Measurements from ENCODE around the gene CACNA1E. TPM values are rescaled to one million over a fixed set of nuclear protein-coding genes. Genes with fewer than 3 reads are reported as not detected.

Gene CACNA1E
- total RNA-seq, 1 donor from 2014 or later: not detected

DNA sequence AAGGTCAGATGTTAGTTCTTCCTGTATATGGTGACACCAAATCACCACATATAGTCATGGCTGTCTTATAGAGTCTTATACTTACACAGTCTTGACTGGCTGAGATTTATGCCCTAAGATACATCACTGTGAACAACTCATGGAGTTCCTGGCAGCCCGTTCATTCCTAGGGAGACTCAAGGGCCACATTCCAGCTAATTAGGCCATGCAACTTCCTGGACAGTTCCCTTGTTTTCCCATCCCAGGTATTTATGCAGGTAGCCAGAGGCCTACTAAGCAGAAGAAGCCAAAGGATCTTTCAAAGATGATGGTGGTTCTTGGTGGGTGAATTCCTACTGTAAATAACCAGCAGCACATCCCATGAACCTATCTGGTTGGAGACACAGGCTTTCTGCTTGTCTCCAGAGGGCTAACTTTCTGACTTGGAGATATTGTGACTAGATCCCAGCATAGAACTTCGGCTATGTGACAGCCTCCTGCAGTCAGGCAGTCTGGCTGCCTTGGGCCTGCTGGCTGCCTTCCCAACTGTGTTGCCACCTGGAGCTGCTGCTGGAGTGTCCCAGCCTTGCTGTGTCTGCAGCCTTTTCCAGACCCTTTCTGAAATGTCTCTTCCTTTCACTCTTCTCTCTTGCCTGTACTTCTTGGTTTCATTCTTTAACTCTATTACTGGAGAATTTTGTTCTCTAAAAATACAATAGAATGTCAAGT, 283.8 kb downstream of the CACNA1E start:
- no peak for DNase-seq (ENCODE audit: low read depth, low spot score)

GRCh38 chr1:181768211-181768929, 285.1 kb downstream of the CACNA1E start:
- DNase-seq (ENCODE audit: low read depth, low spot score): no peak

DNA sequence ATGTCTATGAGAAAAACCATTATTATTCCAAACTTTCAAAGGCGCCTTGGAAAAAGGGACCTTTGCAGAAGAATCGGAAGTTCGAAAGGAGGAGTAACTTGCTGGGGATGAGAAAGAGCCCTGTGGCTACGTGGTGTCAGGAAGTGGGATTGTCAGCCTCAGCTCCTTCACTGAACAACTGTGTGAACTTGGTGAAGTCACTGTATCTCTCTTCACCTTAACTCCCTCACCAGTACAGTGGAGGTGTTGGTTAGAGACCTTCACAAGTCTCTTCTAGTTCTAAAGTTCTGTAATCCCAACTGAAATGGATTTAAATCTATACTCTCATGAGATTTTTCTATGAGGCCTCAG, 285.6 kb downstream of the CACNA1E start:
- DNase-seq (ENCODE audit: low read depth, low spot score): no peak

GRCh38 chr1:181769846-181770245, 286.5 kb downstream of the CACNA1E start:
- no peak for DNase-seq (ENCODE audit: low read depth, low spot score)

DNA sequence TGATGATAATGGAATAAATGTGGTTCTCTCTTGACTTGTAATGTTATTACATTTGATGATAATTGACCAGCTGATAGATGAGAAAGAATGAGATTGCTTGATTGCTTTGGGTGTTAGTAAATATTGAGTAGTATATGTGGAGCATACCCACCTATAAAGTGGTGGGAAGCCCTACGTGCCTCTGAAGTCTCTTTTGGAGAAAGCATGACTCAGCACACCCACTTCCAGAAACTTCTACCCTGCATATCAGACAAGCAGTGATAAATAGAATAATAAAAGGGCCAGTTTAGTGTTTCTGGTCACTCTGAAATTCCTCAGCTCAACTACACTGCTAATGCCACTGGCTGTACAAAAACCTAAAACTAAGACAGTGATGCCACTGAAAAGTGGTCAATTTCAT, 289.4 kb downstream of the CACNA1E start:
- DNase-seq (ENCODE audit: low read depth, low spot score): no peak

DNA sequence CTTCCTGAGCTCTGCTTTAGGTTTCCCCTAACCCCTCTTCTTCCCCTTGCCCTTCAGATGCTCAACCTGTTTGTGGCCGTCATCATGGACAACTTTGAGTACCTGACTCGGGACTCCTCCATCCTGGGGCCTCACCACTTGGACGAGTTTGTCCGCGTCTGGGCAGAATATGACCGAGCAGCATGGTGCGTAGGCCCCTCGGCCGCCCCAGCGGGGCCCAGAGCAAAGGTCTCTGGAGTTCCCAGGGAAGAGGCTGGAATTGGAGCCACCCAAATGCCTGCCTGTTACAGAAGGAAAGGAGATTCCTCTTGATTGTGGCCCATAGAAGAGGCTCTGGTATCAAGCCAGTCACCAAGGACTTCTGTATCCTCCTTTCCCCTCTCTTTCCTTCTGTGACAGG, 292.7 kb downstream of the CACNA1E start:
- DNase-seq (ENCODE audit: low read depth, low spot score): no peak

DNA sequence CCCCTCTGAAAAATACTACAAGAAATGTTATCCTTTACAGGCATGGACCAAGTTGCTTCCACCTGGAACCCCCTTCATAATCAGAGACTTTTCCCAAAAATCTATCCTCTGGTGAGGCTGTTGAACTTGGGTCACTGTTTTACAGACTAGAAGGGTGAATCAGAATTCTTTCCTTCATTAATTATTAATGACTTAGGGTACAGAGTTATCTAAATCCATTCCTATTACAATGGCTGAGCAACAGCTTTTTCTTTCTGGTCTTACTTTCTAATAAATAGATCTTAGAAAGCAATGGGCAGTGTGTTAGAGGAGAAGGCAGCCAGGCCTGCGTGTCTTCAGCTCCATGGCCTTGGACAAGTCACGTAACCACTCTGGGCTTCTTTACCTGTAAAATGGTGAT, 294.0 kb downstream of the CACNA1E start:
- no peak for DNase-seq (ENCODE audit: low read depth, low spot score)

GRCh38 chr1:181777812-181778211, 294.5 kb downstream of the CACNA1E start:
- no peak for DNase-seq (ENCODE audit: low read depth, low spot score)

DNA sequence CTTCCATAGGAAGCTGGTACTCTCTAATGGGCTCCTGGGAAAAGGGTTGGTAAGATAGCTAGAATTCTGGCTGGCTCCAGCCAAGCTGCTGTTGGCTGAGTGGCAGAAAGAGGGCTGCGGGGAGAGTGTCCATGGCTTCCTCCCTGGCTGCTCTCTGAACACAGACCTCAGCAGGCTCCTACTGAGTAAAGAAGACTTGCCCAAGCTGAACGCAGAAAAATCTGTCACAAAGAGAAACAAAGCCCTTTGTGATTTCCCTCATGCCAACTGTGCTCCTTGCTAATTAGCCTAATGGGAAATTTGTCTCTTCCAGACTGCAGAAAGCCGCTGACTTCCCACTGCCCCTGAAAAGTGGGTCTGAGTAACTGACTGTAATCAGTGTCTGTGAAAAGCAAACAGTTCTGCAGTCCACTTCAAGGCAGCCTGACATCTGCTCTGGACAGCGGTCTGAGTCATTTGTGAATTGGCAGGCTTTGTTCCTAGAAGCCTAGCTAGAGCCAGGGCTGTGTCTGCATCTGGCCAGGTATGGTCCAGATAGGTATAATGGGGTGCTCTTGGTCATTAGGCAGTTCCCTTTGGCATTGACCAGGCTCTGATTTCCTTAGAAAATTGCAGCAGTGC, 295.4 kb downstream of the CACNA1E start:
- no peak for DNase-seq (ENCODE audit: low read depth, low spot score)

DNA sequence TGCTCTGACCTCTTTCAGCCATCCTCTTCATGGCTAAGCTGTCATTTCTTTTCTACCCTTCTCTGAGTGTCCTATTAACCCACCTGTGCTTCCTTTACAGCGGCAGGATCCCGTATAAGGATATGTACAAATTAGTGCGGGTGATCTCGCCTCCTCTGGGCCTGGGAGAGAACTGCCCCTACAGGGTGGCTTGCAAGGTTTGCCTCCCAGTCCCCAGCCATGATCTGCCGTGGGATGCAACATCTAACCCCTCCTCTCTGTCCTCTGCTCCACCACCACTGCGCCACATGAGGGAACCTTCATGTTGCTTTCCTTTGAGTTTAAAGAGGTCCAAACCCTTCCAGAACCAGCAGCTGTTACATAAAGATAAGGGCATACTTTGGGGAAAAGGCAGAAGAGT, 296.0 kb downstream of the CACNA1E start:
- no peak for DNase-seq (ENCODE audit: low read depth, low spot score)

DNA sequence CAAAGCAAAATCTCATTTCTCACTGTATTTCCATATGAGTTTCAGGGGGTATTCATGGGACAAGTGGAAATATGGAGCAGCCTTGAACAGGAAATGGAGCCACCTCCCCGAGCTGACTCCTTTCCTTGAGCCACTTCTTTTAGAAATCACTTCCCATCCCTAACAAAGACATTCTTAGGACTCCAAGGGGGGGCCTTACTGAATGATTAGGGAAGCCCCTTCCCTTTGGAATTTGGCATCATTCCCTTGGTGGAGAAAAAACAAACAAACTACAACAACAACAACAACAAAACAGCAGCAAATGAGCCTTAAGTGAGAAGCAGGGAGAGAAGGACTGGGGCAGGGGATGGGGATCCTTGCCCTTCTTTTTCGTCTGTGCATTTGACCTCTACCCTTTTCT, 299.9 kb downstream of the CACNA1E start:
- DNase-seq (ENCODE audit: low read depth, low spot score): no peak

GRCh38 chr1:181784039-181784683, 300.8 kb downstream of the CACNA1E start:
- DNase-seq (ENCODE audit: low read depth, low spot score): no peak

DNA sequence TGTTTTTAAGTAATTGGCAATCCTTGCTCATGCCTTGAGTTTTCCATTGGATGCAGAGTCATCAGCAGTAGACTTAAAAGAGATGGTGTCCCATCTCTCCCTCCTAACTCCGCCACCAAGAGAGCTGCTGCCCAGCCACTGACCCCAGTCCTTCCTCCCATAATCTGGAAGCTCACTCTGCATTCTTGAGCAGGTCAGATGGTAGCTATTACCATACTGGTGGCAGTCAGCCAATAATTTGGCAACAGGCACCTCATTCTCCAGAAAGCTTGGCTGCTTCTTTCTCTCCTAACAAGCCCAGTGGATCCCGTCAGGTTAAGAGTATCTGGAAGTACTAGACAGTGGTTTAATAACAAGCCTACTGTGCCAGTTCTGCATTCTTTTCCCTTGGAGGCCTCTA, 306.1 kb downstream of the CACNA1E start:
- DNase-seq (ENCODE audit: low read depth, low spot score): no peak

DNA sequence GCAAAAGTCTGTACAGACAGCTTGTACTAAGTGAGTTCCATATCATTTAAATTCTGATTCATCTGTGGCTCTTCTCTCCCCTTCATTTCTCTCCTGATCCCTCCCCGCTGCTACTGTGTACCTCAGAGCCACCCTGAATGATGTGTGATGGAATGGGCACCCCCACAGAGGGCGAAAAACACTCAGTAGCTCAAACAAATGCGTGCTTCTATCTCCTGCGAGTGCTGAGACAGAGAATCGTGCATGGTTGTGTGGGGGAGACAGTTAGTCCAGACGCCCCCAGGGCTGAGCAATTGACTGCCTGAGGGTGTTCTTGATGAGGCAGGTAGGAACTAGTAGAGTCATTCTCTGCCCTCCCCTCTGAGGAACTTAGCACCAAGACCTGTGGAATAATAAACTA, 308.4 kb downstream of the CACNA1E start:
- no peak for DNase-seq (ENCODE audit: low read depth, low spot score)

DNA sequence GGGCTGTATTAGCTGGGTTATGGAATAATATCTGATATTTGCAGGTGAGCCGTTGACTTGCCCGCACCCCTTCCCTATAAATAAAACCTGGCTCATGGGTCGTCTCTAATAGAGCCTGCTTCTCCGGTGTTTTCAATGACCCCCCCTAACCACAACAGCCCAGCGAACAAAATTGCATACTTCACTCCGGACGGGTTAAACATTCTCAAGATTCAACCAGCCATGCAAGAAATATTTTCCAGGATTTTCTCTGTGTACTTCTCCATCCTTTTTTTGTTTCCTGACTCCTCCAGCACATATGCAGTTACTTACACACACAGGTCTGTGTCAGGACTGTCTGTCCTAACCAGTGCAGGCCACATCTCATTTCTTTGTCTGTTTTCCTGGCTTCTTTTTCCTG, 310.5 kb downstream of the CACNA1E start:
- DNase-seq (ENCODE audit: low read depth, low spot score): no peak

GRCh38 chr1:181794332-181794731, 311.0 kb downstream of the CACNA1E start:
- DNase-seq (ENCODE audit: low read depth, low spot score): no peak

- no peak for DNase-seq (ENCODE audit: low read depth, low spot score)
Measured at GRCh38 chr1:181798191-181798926, 315.0 kb downstream of the CACNA1E start.

- no peak for DNase-seq (ENCODE audit: low read depth, low spot score)
Measured at GRCh38 chr1:181801617-181802016, 318.3 kb downstream of the CACNA1E start.

DNA sequence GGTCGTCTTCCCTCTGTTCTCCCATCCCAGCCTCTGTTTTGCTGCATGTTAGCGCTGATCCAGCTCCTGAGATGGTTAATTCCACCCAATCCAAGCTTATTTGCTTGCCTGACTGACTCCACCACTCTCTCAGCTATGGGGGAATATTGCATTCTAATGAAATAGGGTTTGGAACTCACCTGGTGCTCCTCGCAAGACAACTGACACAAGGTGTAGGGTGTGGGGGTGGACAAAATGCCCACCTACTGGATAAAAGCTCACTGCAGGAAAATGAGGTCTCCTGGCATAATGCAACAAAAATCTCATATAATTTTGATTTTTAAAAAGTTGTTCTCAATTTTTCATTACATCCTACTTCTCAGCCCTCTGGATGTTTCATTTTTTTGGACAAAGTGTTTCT, 319.1 kb downstream of the CACNA1E start:
- DNase-seq (ENCODE audit: low read depth, low spot score): no peak

DNA sequence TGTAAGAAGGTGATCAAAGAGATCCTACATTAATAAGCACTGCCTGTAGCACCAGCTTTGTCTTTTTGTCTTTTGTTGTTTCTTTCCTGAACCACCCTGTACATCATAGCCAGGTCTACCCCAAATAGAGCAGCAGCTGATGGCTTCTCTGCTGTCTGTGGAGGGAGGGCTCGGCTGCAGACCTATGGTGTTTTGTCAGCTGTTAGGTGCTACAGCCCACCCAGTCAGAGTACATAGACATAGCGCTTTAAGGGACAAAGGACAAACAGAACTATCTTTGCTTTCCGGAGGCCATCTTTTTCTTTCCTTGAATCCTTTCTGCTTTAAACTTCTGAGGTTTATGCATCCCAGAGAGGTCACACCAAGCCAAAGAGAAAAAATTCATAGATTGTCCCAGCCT, 320.1 kb downstream of the CACNA1E start:
- DNase-seq (ENCODE audit: low read depth, low spot score): no peak

DNA sequence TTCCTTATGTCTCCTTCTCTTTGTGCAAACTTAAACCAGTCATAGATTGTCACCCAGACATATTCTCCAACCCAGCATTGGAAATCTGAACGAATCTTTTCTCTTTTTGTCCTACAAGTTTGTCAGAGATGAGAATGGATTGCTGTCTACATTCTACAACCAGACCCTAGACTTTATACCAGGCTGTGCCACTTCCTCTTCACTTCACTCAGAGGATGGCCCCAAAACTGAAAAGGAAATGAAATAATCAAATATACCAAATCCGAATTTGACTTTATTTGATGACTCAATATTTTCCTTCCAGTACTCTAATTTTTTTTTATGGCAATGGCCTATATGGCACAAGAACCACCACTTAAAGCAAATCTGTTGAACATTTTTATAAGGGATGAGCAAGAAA, 321.7 kb downstream of the CACNA1E start:
- DNase-seq (ENCODE audit: low read depth, low spot score): no peak

GRCh38 chr1:181806746-181807145, 323.4 kb downstream of the CACNA1E start:
- no peak for DNase-seq (ENCODE audit: low read depth, low spot score)

Measured in pulmonary artery endothelial cell (primary cell).